Keratinocyte (primary cell): Measurements from ENCODE around the gene ZNF423.

Experiments used
- CTCF ChIP-seq, 3 experiments: IDR thresholded peaks in 1 of 3; conservative IDR thresholded peaks in 1 of 3; optimal IDR thresholded peaks in 1 of 3; 2 replicates in 2 of 3; 3 replicates in 1 of 3; pipeline versions ENCODE3 to v1.5.1; 2011; ENCODE audit warnings: low read length in 3 of 3, mild to moderate bottlenecking in 3 of 3, moderate library complexity in 2 of 3, control low read depth in 1 of 3, inconsistent platforms in 1 of 3; ENCODE audit not compliant: insufficient read depth in 2 of 3; ENCODE audit errors: extremely low read depth in 1 of 3
- EZH2 ChIP-seq: IDR thresholded peaks from one replicate; pipeline ENCODE4 v1.6.1; 2012; ENCODE audit warnings: inconsistent platforms, mild to moderate bottlenecking, low read length, moderate library complexity

GRCh38 chr16:49776734-49777133 lies 79.2 kb downstream of the ZNF423 start:
- TF ChIP-seq CTCF (optimal IDR thresholded peaks at IDR 0.05 in 1 of 3, IDR thresholded peaks at IDR 0.05 in 1 of 3, conservative IDR thresholded peaks at IDR 0.05 in 1 of 3; ENCODE audit: extremely low read depth in 1 of 3, insufficient read depth in 2 of 3, low read length in 3 of 3) (no peak), EZH2 (no peak)
